Testis (tissue), 3 donors: ENCODE data around the gene DLG2. TPM values are rescaled to one million over a fixed set of nuclear protein-coding genes. Genes with fewer than 3 reads are reported as not detected.

Experiments
- DNase-seq: peaks from one replicate; pipeline ENCODE4 v3.0.0-alpha.2; 2019
- H3K27ac ChIP-seq, 2 donors: fragments of 200-600 bp; sonication (generic); one replicate each; pipeline ENCODE4 v1.5.1; 2019
- H3K27me3 ChIP-seq: fragments of 200-600 bp; sonication (generic); one replicate; pipeline ENCODE4 v1.5.1; 2019
- H3K36me3 ChIP-seq: fragments of 200-600 bp; sonication (generic); one replicate; pipeline ENCODE4 v1.5.1; 2017; ENCODE audit warnings: low read depth; ENCODE audit errors: missing control alignments
- H3K4me1 ChIP-seq: fragments of 200-600 bp; sonication (generic); one replicate; pipeline ENCODE4 v1.5.1; 2019
- H3K4me3 ChIP-seq, 2 donors: fragments of 200-600 bp; sonication (generic); one replicate each; pipeline ENCODE4 v1.5.1; 2017 to 2019
- H3K9me3 ChIP-seq: fragments of 200-600 bp; sonication (generic); one replicate; pipeline ENCODE4 v1.5.1; 2017
- CTCF ChIP-seq, 3 experiments: fragments of 450-650 bp in 2 of 3; fragments of 200-600 bp in 1 of 3; sonication (generic) in 1 of 3; IDR thresholded peaks; one replicate each; pipeline ENCODE4 v1.5.1; 2016 to 2019; ENCODE audit warnings: antibody characterized with exemption in 3 of 3, mild to moderate bottlenecking in 2 of 3, moderate library complexity in 1 of 3
- POLR2A ChIP-seq: fragments of 450-650 bp; IDR thresholded peaks from one replicate; pipeline ENCODE4 v1.6.1; 2017; ENCODE audit warnings: antibody characterized with exemption, mild to moderate bottlenecking, moderate library complexity
- WGBS, 2 donors: methylation state at CpG; one replicate each; pipeline ENCODE4 v1.1.5; 2018; 5-methylcytosine and 5-hydroxymethylcytosine counted together
- intact Hi-C: fragments of 100-400 bp; cut with DNase I; formaldehyde crosslinking; loops from one replicate; pipeline ENCODE4 v1.15.1; 2023; ENCODE audit warnings: low total_unique reads
- polyA plus RNA-seq: library from polyadenylated mRNA; stranded (reverse); fragments of 350-450 nt; fragmentation: Illumina TruSeq; extraction: RNeasy Lipid Tissue Mini Kit (QIAGEN cat#74804); gene quantifications from one replicate; pipeline ENCODE4 v1.2.3, GENCODE V29; 2014; ENCODE audit warnings: low read depth, low replicate concordance; ENCODE audit not compliant: insufficient read depth
- total RNA-seq, 2 donors: library from RNA; depleted of rRNA; stranded (reverse); fragments of >200 nt; gene quantifications; one replicate each; pipeline ENCODE4 v1.2.3, GENCODE V29; 2016

The DLG2 gene
- total and polyA plus RNA-seq, 3 donors from 2014 or later = 13.8 to 23.0 (median 14.1) TPM

- H3K9me3 ChIP-seq = no peaks in the 10 kb centered on the region
- 36 to 50% methylated on average over 1 of the region's 1 CpG for WGBS, 2 donors
Observed at GRCh38 chr11:85184721-85185120, 442.4 kb downstream of the DLG2 start.

DNA sequence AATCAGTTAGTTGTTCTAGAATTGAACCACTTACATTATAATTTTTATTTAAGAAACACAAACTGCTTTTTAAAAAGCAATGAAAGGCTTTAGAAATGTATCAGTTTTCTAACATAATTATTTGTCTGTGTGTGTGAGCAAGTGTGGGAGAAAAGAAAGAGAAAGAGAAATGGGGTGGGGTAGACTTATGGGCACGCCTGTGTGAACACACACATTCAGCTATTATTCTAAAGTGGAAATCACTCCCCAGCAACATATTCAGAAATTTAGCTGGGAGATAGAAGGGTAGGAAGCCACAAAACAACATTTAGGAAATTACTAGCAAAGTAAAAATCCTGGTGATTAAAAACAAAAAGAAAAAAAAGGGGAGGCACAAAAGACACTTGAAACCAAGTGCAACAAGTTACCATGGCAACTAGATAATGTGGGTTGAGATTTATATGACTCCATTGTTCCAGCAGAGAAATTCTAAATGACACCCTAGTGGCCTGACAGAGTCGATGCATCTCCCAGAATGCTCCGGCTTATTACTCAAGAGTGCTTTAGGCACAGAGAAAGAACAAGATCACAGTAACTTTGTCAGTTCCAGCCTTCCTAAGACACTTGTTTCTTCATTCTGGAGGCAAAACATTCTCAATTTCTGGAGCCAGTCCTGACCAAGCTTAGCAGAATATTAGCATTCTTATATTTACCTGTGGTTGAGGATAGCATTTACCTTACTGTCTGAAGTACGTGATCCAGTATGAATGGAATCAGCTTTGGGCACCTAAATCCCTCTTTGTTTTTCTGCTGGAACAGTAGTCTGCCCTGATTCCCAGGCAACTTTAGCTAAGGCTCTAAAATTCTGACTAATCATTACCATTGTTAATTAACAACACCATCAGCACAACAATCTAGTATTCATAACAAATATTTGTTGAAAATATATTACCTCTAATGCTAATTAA is 444.4 kb downstream of the DLG2 start:
- Histone ChIP-seq H3K4me1 (no peaks in the 10 kb centered on the region), H3K36me3 (no peaks in the 10 kb centered on the region), H3K27me3 (no peaks in the 10 kb centered on the region), H3K27ac (no peak overlapping the region), H3K4me3 (no peak overlapping the region), H3K9me3 (no peaks in the 10 kb centered on the region)
- 60 to 62% methylated on average over 4 of the region's 4 CpGs for WGBS, 2 donors
- TF ChIP-seq CTCF (IDR thresholded peaks at IDR 0.05) (peak; percentile 10 to 46 (median 36)), POLR2A (no peak)
- peak; percentile 61 for DNase-seq
- intact Hi-C loops = no loop called here

More at GRCh38 chr11:85184721-85185120, 442.4 kb downstream of the DLG2 start:
- Histone ChIP-seq H3K4me3 (no peak overlapping the region), H3K36me3 (no peaks in the 10 kb centered on the region), H3K27me3 (no peaks in the 10 kb centered on the region), H3K4me1 (no peaks in the 10 kb centered on the region), H3K27ac (no peak overlapping the region)
- intact Hi-C loops = no loop called here
- TF ChIP-seq POLR2A = no peak
- TF ChIP-seq CTCF (IDR thresholded peaks at IDR 0.05) = no peak
- no peak for DNase-seq

DNA sequence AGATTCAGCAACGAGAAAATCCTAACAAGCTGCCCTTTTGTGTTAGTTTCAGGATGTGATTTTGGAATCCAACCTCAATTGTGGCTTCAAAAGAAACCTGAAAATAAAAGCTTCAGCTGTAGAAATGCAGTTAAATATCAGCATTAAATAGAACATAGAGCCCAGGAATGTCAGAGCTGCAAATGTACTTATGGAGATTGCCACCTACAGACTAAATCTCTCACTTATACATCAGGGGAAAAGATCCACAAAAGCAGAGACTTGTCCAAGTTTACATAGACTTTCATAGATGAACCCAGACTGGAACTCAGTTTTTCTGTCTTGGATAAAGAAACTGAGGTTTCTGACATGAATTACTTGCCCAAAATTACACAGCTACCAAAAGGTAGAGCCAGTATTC is 446.6 kb downstream of the DLG2 start:
- intact Hi-C loops = no loop called here
- Histone ChIP-seq H3K36me3 (no peaks in the 10 kb centered on the region), H3K4me1 (no peaks in the 10 kb centered on the region), H3K4me3 (no peak overlapping the region), H3K27ac (no peak overlapping the region), H3K27me3 (no peaks in the 10 kb centered on the region), H3K9me3 (no peaks in the 10 kb centered on the region)
- TF ChIP-seq CTCF (IDR thresholded peaks at IDR 0.05) (no peak), POLR2A (no peak)
- no peak for DNase-seq
- WGBS, 2 donors = 86 to 88% methylated on average over 1 of the region's 1 CpG

DNA sequence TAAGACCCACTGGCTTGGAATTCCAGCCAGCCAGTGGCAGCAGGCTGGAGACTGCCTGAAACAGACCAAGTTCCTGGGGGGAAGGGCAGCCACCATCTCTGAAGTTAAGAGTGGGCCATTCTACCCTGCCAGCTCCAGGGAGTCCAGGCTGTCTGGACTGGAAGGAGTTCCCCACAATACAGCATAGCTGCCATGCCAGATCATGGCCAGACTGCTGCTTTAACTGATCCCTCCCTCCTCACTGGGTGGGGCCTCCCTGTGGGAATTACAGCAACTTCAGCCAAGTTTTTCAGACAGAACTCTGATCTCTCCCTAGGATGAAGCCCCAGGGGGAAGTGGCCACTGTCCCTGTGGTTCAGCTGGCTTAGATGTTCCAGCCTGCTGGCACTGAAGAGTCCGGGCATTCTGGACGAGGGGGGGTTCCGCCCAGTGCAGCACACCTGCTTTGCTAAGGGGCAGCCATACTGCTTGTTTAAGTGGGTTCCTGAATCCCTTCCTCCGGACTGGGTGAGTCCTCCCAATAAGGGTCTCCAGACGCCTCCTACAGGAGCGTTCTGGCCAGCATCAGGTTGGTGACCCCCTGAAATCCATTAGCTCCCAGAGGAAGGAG is 455.4 kb downstream of the DLG2 start:
- intact Hi-C loops = no loop called here
- 91 to 100% methylated on average over 2 to 6 of the region's 6 CpGs for WGBS, 2 donors
- no peaks in the 10 kb centered on the region for H3K36me3 ChIP-seq
- no peak for DNase-seq
- no peak overlapping the region for H3K27ac ChIP-seq
- no peak overlapping the region for H3K4me3 ChIP-seq
- H3K9me3 ChIP-seq = no peaks in the 10 kb centered on the region
- no peak for TF ChIP-seq CTCF (IDR thresholded peaks at IDR 0.05)
- no peak for TF ChIP-seq POLR2A
- H3K4me1 ChIP-seq = no peaks in the 10 kb centered on the region
- no peaks in the 10 kb centered on the region for H3K27me3 ChIP-seq
